ENCODE results near the gene KRTCAP2.

DNA sequence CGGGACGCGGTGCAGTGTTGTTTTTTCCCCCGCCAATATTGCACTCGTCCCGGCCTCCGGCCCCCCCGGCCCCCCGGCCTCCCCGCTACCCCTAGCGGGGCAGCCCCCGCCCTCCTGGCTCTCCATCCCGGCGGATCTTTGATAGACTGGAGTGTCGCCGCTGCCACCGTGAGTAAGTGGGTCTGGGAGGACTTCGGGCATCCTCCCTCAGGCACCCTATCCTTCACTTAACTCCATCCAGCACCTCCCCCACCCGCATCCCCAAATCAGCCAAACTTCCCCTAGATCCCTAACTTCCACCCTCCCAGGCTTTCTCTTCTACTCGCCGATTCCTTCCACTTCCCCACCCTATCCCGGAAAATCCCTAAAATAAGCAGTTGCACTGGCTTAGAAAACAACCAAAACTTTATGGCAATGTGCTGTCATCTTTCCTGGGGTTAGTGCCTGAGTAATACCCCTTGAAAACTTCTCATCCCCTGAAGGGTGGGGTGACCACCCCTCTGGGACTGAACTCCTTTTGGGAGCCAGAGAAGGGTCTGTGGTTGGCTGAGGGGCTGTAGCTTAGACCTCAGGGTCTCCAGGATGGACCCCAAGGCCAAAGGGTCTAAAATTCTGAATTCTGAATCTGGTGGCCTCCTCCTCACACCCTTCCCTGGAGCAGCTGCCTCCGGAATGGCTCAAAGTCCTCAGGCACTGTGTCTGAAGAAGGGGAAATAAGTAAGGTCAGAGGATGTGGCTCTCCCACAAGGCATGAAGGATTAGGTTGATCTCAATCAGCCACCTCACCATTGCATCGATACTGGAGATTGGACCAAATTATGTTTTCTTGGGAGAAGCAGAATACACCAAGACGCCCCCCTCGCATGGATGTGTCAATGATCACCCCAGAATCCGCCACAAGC lies 22.3 kb upstream of the KRTCAP2 start:
- no peak for TF ChIP-seq POLR2A (IDR thresholded peaks at IDR 0.05)
- TF ChIP-seq, protein P1, sequence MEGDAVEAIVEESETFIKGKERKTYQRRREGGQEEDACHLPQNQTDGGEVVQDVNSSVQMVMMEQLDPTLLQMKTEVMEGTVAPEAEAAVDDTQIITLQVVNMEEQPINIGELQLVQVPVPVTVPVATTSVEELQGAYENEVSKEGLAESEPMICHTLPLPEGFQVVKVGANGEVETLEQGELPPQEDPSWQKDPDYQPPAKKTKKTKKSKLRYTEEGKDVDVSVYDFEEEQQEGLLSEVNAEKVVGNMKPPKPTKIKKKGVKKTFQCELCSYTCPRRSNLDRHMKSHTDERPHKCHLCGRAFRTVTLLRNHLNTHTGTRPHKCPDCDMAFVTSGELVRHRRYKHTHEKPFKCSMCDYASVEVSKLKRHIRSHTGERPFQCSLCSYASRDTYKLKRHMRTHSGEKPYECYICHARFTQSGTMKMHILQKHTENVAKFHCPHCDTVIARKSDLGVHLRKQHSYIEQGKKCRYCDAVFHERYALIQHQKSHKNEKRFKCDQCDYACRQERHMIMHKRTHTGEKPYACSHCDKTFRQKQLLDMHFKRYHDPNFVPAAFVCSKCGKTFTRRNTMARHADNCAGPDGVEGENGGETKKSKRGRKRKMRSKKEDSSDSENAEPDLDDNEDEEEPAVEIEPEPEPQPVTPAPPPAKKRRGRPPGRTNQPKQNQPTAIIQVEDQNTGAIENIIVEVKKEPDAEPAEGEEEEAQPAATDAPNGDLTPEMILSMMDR (IDR thresholded peaks at IDR 0.05), result no peak

Measured in lower leg skin (tissue), 3 donors.